OCI-LY7 (cell line): Measurements from ENCODE around the gene NUDT6. TPM values are rescaled to one million over a fixed set of nuclear protein-coding genes. Genes with fewer than 3 reads are reported as not detected.

Experiments used
- BruUV-seq: library from RNA; stranded (reverse); fragments of 400-500 nt; replicated peaks from 2 replicates; lab custom pipeline; 2021; lab: Mats Ljungman, UMichigan
- CTCF ChIA-PET: fragments of 300-600 bp; sonication (Branson Sonifier 250); formaldehyde crosslinking; loops from one replicate; lab custom pipeline; 2022; ENCODE audit warnings: antibody characterized with exemption; ENCODE audit not compliant: unreplicated experiment; lab: Charles Lee
- POLR2A ChIA-PET: fragments of 300-600 bp; sonication (Branson Sonifier 250); formaldehyde crosslinking; loops from one replicate; lab custom pipeline; 2022; ENCODE audit warnings: antibody characterized with exemption; lab: Charles Lee
- DNase-seq: peaks from one replicate; pipeline ENCODE4 v3.0.0-alpha.2; 2015; ENCODE audit warnings: low spot score
- H2AFZ ChIP-seq: fragments of 200-600 bp; sonication (generic), shearing (Covaris generic); 2 replicates; pipeline ENCODE4 v1.6.1; 2014; ENCODE audit warnings: mild to moderate bottlenecking, antibody characterized with exemption, low read length, moderate library complexity
- H3K27ac ChIP-seq: fragments of 200-600 bp; sonication (generic); 2 replicates; pipeline ENCODE4 v1.5.1; 2014; ENCODE audit warnings: mixed run types, low read depth, mild to moderate bottlenecking, moderate library complexity, low read length, inconsistent platforms; ENCODE audit not compliant: poor library complexity, severe bottlenecking
- H3K36me3 ChIP-seq: fragments of 200-600 bp; sonication (generic); 2 replicates; pipeline ENCODE4 v1.6.1; 2014; ENCODE audit warnings: mild to moderate bottlenecking, antibody characterized with exemption, low read length, moderate library complexity, mixed read lengths; ENCODE audit not compliant: insufficient read depth
- H3K4me1 ChIP-seq: fragments of 200-600 bp; sonication (generic); 2 replicates; pipeline ENCODE4 v1.5.1; 2014; ENCODE audit warnings: mild to moderate bottlenecking, low read length; ENCODE audit not compliant: insufficient read depth, poor library complexity, severe bottlenecking
- H3K4me2 ChIP-seq: fragments of 200-600 bp; sonication (generic); 2 replicates; pipeline ENCODE4 v1.6.1; 2014; ENCODE audit warnings: mild to moderate bottlenecking, low read length
- H3K4me3 ChIP-seq: fragments of 200-600 bp; sonication (generic); 2 replicates; pipeline ENCODE4 v1.5.1; 2014; ENCODE audit warnings: mild to moderate bottlenecking, low read depth, low read length; ENCODE audit not compliant: poor library complexity, severe bottlenecking
- H3K79me2 ChIP-seq: fragments of 200-600 bp; sonication (generic); 2 replicates; pipeline ENCODE4 v1.6.1; 2016; ENCODE audit warnings: low read depth, mild to moderate bottlenecking, low read length, moderate library complexity, mixed read lengths; ENCODE audit not compliant: insufficient read depth
- H3K9me2 ChIP-seq: fragments of 200-600 bp; sonication (generic); 2 replicates; pipeline ENCODE4 v1.6.1; 2016; ENCODE audit warnings: mild to moderate bottlenecking, low read length, mixed read lengths; ENCODE audit not compliant: insufficient read depth
- H3K9me3 ChIP-seq: fragments of 200-600 bp; sonication (generic); 2 replicates; pipeline ENCODE4 v1.6.1; 2014; ENCODE audit warnings: mild to moderate bottlenecking, mixed run types, low read length, mixed read lengths
- H4K20me1 ChIP-seq: fragments of 200-600 bp; sonication (generic); 2 replicates; pipeline ENCODE4 v1.6.1; 2014; ENCODE audit warnings: mild to moderate bottlenecking, antibody characterized with exemption, low read length, moderate library complexity, mixed read lengths; ENCODE audit not compliant: insufficient read depth
- CTCF ChIP-seq: fragments of 200-600 bp; sonication (generic); conservative IDR thresholded peaks from 2 replicates; pipeline ENCODE4 v1.5.1; 2014; ENCODE audit warnings: mild to moderate bottlenecking, antibody characterized with exemption, low read length, moderate library complexity, mixed read lengths
- EZH2phosphoT487 ChIP-seq: fragments of 200-600 bp; sonication (generic); IDR thresholded peaks from 2 replicates; pipeline ENCODE4 v1.6.1; 2018; ENCODE audit warnings: low read depth, borderline replicate concordance, mild to moderate bottlenecking, mixed run types, antibody characterized with exemption, low read length, moderate library complexity, mixed read lengths
- intact Hi-C: fragments of 100-400 bp; cut with micrococcal nuclease; formaldehyde crosslinking; loops from one replicate; pipeline ENCODE4 v1.10.0; 2022; ENCODE audit not compliant: unreplicated experiment
- total RNA-seq, 2 experiments: library from RNA; depleted of rRNA in 1 of 2; stranded (reverse); fragments of >200 nt in 1 of 2; shearing (Covaris generic) in 1 of 2; gene quantifications; 2 replicates each; pipeline ENCODE4 v1.2.3, GENCODE V29; 2014 to 2022

Gene NUDT6
- total RNA-seq, 2 experiments from 2014 or later: 15.9 to 18.3 TPM

- no peaks in the 10 kb centered on the region for H3K9me2 ChIP-seq
- no peak for DNase-seq
- no peaks in the 10 kb centered on the region for H3K9me3 ChIP-seq
- no peaks in the 10 kb centered on the region for H3K79me2 ChIP-seq
- peaks cover 13% of the 10 kb centered on the region for H3K36me3 ChIP-seq
- POLR2A ChIA-PET: interaction anchor here (0.6 kb wide), 1 partner anchor 92 kb away, joined by 4 read pairs; no protein-coding TSS in a partner anchor
- CTCF ChIA-PET: no interaction called here
- H4K20me1 ChIP-seq: no peaks in the 10 kb centered on the region
- H2AFZ ChIP-seq: no peak overlapping the region
- H3K4me1 ChIP-seq: no peaks in the 10 kb centered on the region
- H3K27ac ChIP-seq: no peak overlapping the region
- no TSS peak for BruUV-seq
- no peak overlapping the region for H3K4me2 ChIP-seq
- TF ChIP-seq EZH2phosphoT487 (no peak), CTCF (no peak)
- intact Hi-C loops: no loop called here
- H3K4me3 ChIP-seq: no peak overlapping the region
Observed at GRCh38 chr4:122898370-122899150, 23.8 kb downstream of the NUDT6 start.

- H3K4me1 ChIP-seq: no peaks in the 10 kb centered on the region
- H3K9me2 ChIP-seq: no peaks in the 10 kb centered on the region
- no TSS peak for BruUV-seq
- no peaks in the 10 kb centered on the region for H3K79me2 ChIP-seq
- H3K36me3 ChIP-seq: peaks cover 3% of the 10 kb centered on the region; the same call in 1 of the 2 replicates
- DNase-seq: no peak
- H3K4me3 ChIP-seq: no peak overlapping the region
- H3K4me2 ChIP-seq: no peak overlapping the region
- H2AFZ ChIP-seq: no peak overlapping the region
- no peaks in the 10 kb centered on the region for H4K20me1 ChIP-seq
- intact Hi-C loops: no loop called here
- H3K27ac ChIP-seq: no peak overlapping the region
- ChIA-PET POLR2A (interaction anchor here (0.7 to 1.2 kb wide), 7 partner anchors 9 to 449 kb away, joined by 3 to 4 read pairs (median 3); no protein-coding TSS in a partner anchor), CTCF (no interaction called here)
- TF ChIP-seq EZH2phosphoT487 (no peak), CTCF (no peak)
- H3K9me3 ChIP-seq: no peaks in the 10 kb centered on the region
Observed at GRCh38 chr4:122896270-122896669, 26.1 kb downstream of the NUDT6 start.
